Measurements from ENCODE around the gene FNIP2.

- TF ChIP-seq POLR2AphosphoS5 (IDR thresholded peaks at IDR 0.05) (no peak), EP300 (IDR thresholded peaks at IDR 0.05) (no peak), CTCF (IDR thresholded peaks at IDR 0.05) (peak; percentile 47 to 70 (median 62))
These were observed 82.2 kb downstream of the FNIP2 start for GRCh38 chr4:158850800-158851644.

All from upper lobe of left lung (tissue), 4 donors.